Vagina (tissue), 2 donors: ENCODE measurements around the gene FAU. TPM values are rescaled to one million over a fixed set of nuclear protein-coding genes. Genes with fewer than 3 reads are reported as not detected.

Experiments
- DNase-seq, 2 donors: peaks; one replicate each; pipeline ENCODE4 v3.0.0-alpha.2; 2017; ENCODE audit errors: extremely low spot score in 2 of 2
- H3K27ac ChIP-seq: fragments of 200-600 bp; sonication (generic); one replicate; pipeline ENCODE4 v1.5.1; 2019
- H3K27me3 ChIP-seq: fragments of 200-600 bp; sonication (generic); one replicate; pipeline ENCODE4 v1.5.1; 2019
- H3K36me3 ChIP-seq, 2 donors: fragments of 200-600 bp; sonication (generic); one replicate each; pipeline ENCODE4 v1.5.1; 2017 to 2019
- H3K4me1 ChIP-seq: fragments of 200-600 bp; sonication (generic); one replicate; pipeline ENCODE4 v1.5.1; 2019
- H3K4me3 ChIP-seq, 2 donors: fragments of 200-600 bp; sonication (generic); 1 replicate in 1 of 2; 2 replicates in 1 of 2; pipeline ENCODE4 v1.5.1; 2016 to 2019
- H3K9me3 ChIP-seq: fragments of 200-600 bp; sonication (generic); one replicate; pipeline ENCODE4 v1.5.1; 2019
- CTCF ChIP-seq, 3 experiments: fragments of 450-650 bp in 2 of 3; fragments of 200-600 bp in 1 of 3; sonication (generic) in 1 of 3; IDR thresholded peaks; one replicate each; pipeline ENCODE4 v1.5.1; 2017 to 2019; ENCODE audit warnings: antibody characterized with exemption in 3 of 3, mild to moderate bottlenecking in 2 of 3, moderate library complexity in 2 of 3
- POLR2A ChIP-seq, 2 donors: fragments of 450-650 bp; IDR thresholded peaks; one replicate each; pipeline ENCODE4 v1.6.1; 2017; ENCODE audit warnings: antibody characterized with exemption in 2 of 2, mild to moderate bottlenecking in 2 of 2, moderate library complexity in 2 of 2
- POLR2AphosphoS5 ChIP-seq, 2 donors: sonication (generic); formaldehyde crosslinking; IDR thresholded peaks; one replicate each; pipeline ENCODE4 v1.9.0; 2017; ENCODE audit warnings: antibody characterized with exemption in 2 of 2, mild to moderate bottlenecking in 2 of 2, low read depth in 1 of 2; ENCODE audit not compliant: insufficient read depth in 1 of 2
- intact Hi-C: fragments of 100-400 bp; cut with DNase I; formaldehyde crosslinking; loops from one replicate; pipeline ENCODE4 v1.15.1; 2023
- total RNA-seq: library from RNA; depleted of rRNA; stranded (reverse); fragments of >200 nt; gene quantifications from one replicate; pipeline ENCODE4 v1.2.3, GENCODE V29; 2016

The FAU gene
- total RNA-seq, 1 donor from 2014 or later: 1,228 TPM

GRCh38 chr11:65130631-65131416 lies 8.9 kb upstream of the FAU start:
- Histone ChIP-seq H3K36me3 (peaks cover 0 to 66% of the 10 kb centered on the region in 2 donors), H3K9me3 (no peaks in the 10 kb centered on the region), H3K27ac (no peak overlapping the region), H3K4me3 (no peak overlapping the region), H3K27me3 (no peaks in the 10 kb centered on the region), H3K4me1 (peaks cover 28% of the 10 kb centered on the region)
- intact Hi-C loops: no loop called here
- TF ChIP-seq POLR2A (IDR thresholded peaks at IDR 0.05) (no peak), CTCF (IDR thresholded peaks at IDR 0.05) (no peak), POLR2AphosphoS5 (IDR thresholded peaks at IDR 0.05; ENCODE audit: insufficient read depth in 1 of 2, low read depth in 1 of 2) (no peak)
- DNase-seq: peak in 1 of 2 donors; percentile 82

- DNase-seq: no peak
- intact Hi-C loops: loop anchor here (10.0 kb wide), 1 partner anchor 195 kb away; no protein-coding TSS in a partner anchor
- H3K4me1 ChIP-seq: peaks cover 20% of the 10 kb centered on the region
- no peak for TF ChIP-seq CTCF (IDR thresholded peaks at IDR 0.05)
- no peak for TF ChIP-seq POLR2AphosphoS5 (IDR thresholded peaks at IDR 0.05; ENCODE audit: insufficient read depth in 1 of 2, low read depth in 1 of 2)
- TF ChIP-seq POLR2A (IDR thresholded peaks at IDR 0.05): no peak
- H3K27me3 ChIP-seq: no peaks in the 10 kb centered on the region
- no peaks in the 10 kb centered on the region for H3K9me3 ChIP-seq
- no peak overlapping the region for H3K27ac ChIP-seq
- H3K4me3 ChIP-seq: no peak overlapping the region
- peaks cover 0 to 76% of the 10 kb centered on the region in 2 donors for H3K36me3 ChIP-seq
Measured at GRCh38 chr11:65129649-65130441, 7.9 kb upstream of the FAU start.

- intact Hi-C loops: loop anchor here (10.0 kb wide), 1 partner anchor 196 kb away; no protein-coding TSS in a partner anchor
- Histone ChIP-seq H3K4me3 (no peak overlapping the region), H3K27ac (no peak overlapping the region), H3K27me3 (no peaks in the 10 kb centered on the region), H3K9me3 (no peaks in the 10 kb centered on the region), H3K36me3 (peaks cover 0 to 81% of the 10 kb centered on the region in 2 donors), H3K4me1 (peaks cover 19% of the 10 kb centered on the region)
- no peak for DNase-seq
- TF ChIP-seq CTCF (IDR thresholded peaks at IDR 0.05) (no peak), POLR2AphosphoS5 (IDR thresholded peaks at IDR 0.05; ENCODE audit: insufficient read depth in 1 of 2, low read depth in 1 of 2) (no peak), POLR2A (IDR thresholded peaks at IDR 0.05) (no peak)
Measured at GRCh38 chr11:65128182-65129145, 6.5 kb upstream of the FAU start.

- Histone ChIP-seq H3K9me3 (no peaks in the 10 kb centered on the region), H3K4me3 (no peak overlapping the region), H3K27me3 (no peaks in the 10 kb centered on the region), H3K36me3 (peaks cover 0 to 81% of the 10 kb centered on the region in 2 donors), H3K4me1 (peaks cover 19% of the 10 kb centered on the region), H3K27ac (no peak overlapping the region)
- no peak for TF ChIP-seq POLR2AphosphoS5 (IDR thresholded peaks at IDR 0.05; ENCODE audit: insufficient read depth in 1 of 2, low read depth in 1 of 2)
- TF ChIP-seq POLR2A (IDR thresholded peaks at IDR 0.05): no peak
- TF ChIP-seq CTCF (IDR thresholded peaks at IDR 0.05): no peak
- DNase-seq: no peak
- intact Hi-C loops: loop anchor here (10.0 kb wide), 1 partner anchor 197 kb away; no protein-coding TSS in a partner anchor
Measured at GRCh38 chr11:65127473-65128181, 5.7 kb upstream of the FAU start.
